ENCODE results near the gene FOXJ3.

FOXJ3 gene

DNA sequence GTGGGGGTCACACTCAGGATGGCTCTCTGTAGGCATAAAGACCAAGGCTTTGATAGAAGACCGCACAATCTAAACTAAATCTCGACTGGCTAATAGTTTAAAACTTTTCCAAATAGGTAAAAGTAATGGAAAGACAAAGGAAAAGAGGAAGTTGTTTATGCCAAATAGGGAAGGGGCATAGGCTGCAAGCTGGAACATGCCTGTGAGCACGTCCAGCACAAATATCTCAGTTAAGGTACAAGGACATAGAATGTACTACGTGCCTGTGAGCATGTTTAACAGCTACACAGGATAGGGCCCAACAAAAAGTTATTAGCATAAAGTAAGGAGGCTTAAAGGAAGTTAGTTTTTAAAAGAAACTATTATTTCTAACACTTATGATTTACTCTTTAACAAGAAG, 142.9 kb downstream of the FOXJ3 start:
- no peak for DNase-seq (ENCODE audit: low read depth, low spot score)
- TF ChIP-seq YY1 (IDR thresholded peaks at IDR 0.05; ENCODE audit: insufficient read depth, insufficient read length) (no peak), ZNF274 (IDR thresholded peaks at IDR 0.05; ENCODE audit: low read depth, low read length) (no peak), SUZ12 (IDR thresholded peaks at IDR 0.05; ENCODE audit: extremely low read depth, insufficient read depth, insufficient read length) (no peak)
- no peak overlapping the region for H3K9ac ChIP-seq (ENCODE audit: insufficient read length, low read depth)
- H3K36me3 ChIP-seq (ENCODE audit: insufficient read depth, insufficient read length, low read length), result peaks cover 74% of the 10 kb centered on the region
- H3K4me3 ChIP-seq (ENCODE audit: insufficient read length, low read depth), result no peak overlapping the region
- no peaks in the 10 kb centered on the region for H3K4me1 ChIP-seq (ENCODE audit: insufficient read depth, insufficient read length)
- no peaks in the 10 kb centered on the region for H3K27me3 ChIP-seq (ENCODE audit: insufficient read depth, insufficient read length)
- H3K9me3 ChIP-seq (ENCODE audit: insufficient read depth, low read length), result no peaks in the 10 kb centered on the region

- H3K9ac ChIP-seq (ENCODE audit: insufficient read length, low read depth), result no peak overlapping the region
- no peaks in the 10 kb centered on the region for H3K4me1 ChIP-seq (ENCODE audit: insufficient read depth, insufficient read length)
- H3K4me3 ChIP-seq (ENCODE audit: insufficient read length, low read depth), result no peak overlapping the region
- DNase-seq (ENCODE audit: low read depth, low spot score), result no peak
- peaks cover 70% of the 10 kb centered on the region for H3K36me3 ChIP-seq (ENCODE audit: insufficient read depth, insufficient read length, low read length)
- no peaks in the 10 kb centered on the region for H3K27me3 ChIP-seq (ENCODE audit: insufficient read depth, insufficient read length)
- TF ChIP-seq YY1 (IDR thresholded peaks at IDR 0.05; ENCODE audit: insufficient read depth, insufficient read length) (no peak), SUZ12 (IDR thresholded peaks at IDR 0.05; ENCODE audit: extremely low read depth, insufficient read depth, insufficient read length) (no peak), ZNF274 (IDR thresholded peaks at IDR 0.05; ENCODE audit: low read depth, low read length) (no peak)
- H3K9me3 ChIP-seq (ENCODE audit: insufficient read depth, low read length), result no peaks in the 10 kb centered on the region
These were observed 143.7 kb downstream of the FOXJ3 start for GRCh38 chr1:42191319-42191718.

- TF ChIP-seq ZNF274 (IDR thresholded peaks at IDR 0.05; ENCODE audit: low read depth, low read length) (no peak), SUZ12 (IDR thresholded peaks at IDR 0.05; ENCODE audit: extremely low read depth, insufficient read depth, insufficient read length) (no peak), YY1 (IDR thresholded peaks at IDR 0.05; ENCODE audit: insufficient read depth, insufficient read length) (no peak)
- H3K9ac ChIP-seq (ENCODE audit: insufficient read length, low read depth), result no peak overlapping the region
- H3K27me3 ChIP-seq (ENCODE audit: insufficient read depth, insufficient read length), result no peaks in the 10 kb centered on the region
- H3K9me3 ChIP-seq (ENCODE audit: insufficient read depth, low read length), result no peaks in the 10 kb centered on the region
- peaks cover 68% of the 10 kb centered on the region for H3K36me3 ChIP-seq (ENCODE audit: insufficient read depth, insufficient read length, low read length)
- H3K4me1 ChIP-seq (ENCODE audit: insufficient read depth, insufficient read length), result no peaks in the 10 kb centered on the region
- no peak for DNase-seq (ENCODE audit: low read depth, low spot score)
- no peak overlapping the region for H3K4me3 ChIP-seq (ENCODE audit: insufficient read length, low read depth)
These were observed 144.8 kb downstream of the FOXJ3 start for GRCh38 chr1:42189931-42190853.

DNA sequence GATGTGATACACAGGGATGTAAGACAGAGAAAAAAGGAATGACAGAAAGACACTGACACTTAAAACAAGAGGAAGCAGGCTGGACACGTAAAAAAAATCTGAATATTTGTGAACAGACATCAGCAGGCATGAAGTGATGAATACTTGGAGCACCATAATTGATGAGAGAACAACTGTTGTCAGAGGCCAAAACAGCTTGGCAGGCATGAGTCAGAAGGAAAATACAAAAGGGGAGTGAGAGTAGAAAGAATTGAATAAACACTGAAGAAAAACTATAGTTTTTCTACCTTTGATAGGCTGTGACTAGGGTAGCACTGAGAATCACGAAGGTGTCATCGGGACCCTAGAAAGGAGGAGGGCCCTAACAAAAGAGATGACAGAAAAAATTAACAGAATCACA, 148.9 kb downstream of the FOXJ3 start:
- peaks cover 67% of the 10 kb centered on the region for H3K36me3 ChIP-seq (ENCODE audit: insufficient read depth, insufficient read length, low read length)
- no peak for TF ChIP-seq ZNF274 (IDR thresholded peaks at IDR 0.05; ENCODE audit: low read depth, low read length)
- TF ChIP-seq YY1 (IDR thresholded peaks at IDR 0.05; ENCODE audit: insufficient read depth, insufficient read length), result no peak
- no peak for TF ChIP-seq SUZ12 (IDR thresholded peaks at IDR 0.05; ENCODE audit: extremely low read depth, insufficient read depth, insufficient read length)
- H3K4me3 ChIP-seq (ENCODE audit: insufficient read length, low read depth), result no peak overlapping the region
- no peaks in the 10 kb centered on the region for H3K4me1 ChIP-seq (ENCODE audit: insufficient read depth, insufficient read length)
- no peaks in the 10 kb centered on the region for H3K27me3 ChIP-seq (ENCODE audit: insufficient read depth, insufficient read length)
- no peak for DNase-seq (ENCODE audit: low read depth, low spot score)
- no peaks in the 10 kb centered on the region for H3K9me3 ChIP-seq (ENCODE audit: insufficient read depth, low read length)
- no peak overlapping the region for H3K9ac ChIP-seq (ENCODE audit: insufficient read length, low read depth)

GRCh38 chr1:42184616-42185015, 150.4 kb downstream of the FOXJ3 start:
- H3K36me3 ChIP-seq (ENCODE audit: insufficient read depth, insufficient read length, low read length), result peaks cover 61% of the 10 kb centered on the region
- no peaks in the 10 kb centered on the region for H3K27me3 ChIP-seq (ENCODE audit: insufficient read depth, insufficient read length)
- no peak for DNase-seq (ENCODE audit: low read depth, low spot score)
- TF ChIP-seq ZNF274 (IDR thresholded peaks at IDR 0.05; ENCODE audit: low read depth, low read length) (no peak), SUZ12 (IDR thresholded peaks at IDR 0.05; ENCODE audit: extremely low read depth, insufficient read depth, insufficient read length) (no peak), YY1 (IDR thresholded peaks at IDR 0.05; ENCODE audit: insufficient read depth, insufficient read length) (no peak)
- H3K9ac ChIP-seq (ENCODE audit: insufficient read length, low read depth), result no peak overlapping the region
- H3K9me3 ChIP-seq (ENCODE audit: insufficient read depth, low read length), result no peaks in the 10 kb centered on the region
- H3K4me1 ChIP-seq (ENCODE audit: insufficient read depth, insufficient read length), result no peaks in the 10 kb centered on the region
- H3K4me3 ChIP-seq (ENCODE audit: insufficient read length, low read depth), result no peak overlapping the region

- no peaks in the 10 kb centered on the region for H3K27me3 ChIP-seq (ENCODE audit: insufficient read depth, insufficient read length)
These were observed 151.1 kb downstream of the FOXJ3 start for GRCh38 chr1:42183957-42184268.

GRCh38 chr1:42183210-42183956, 151.7 kb downstream of the FOXJ3 start:
- no peak for TF ChIP-seq SUZ12 (IDR thresholded peaks at IDR 0.05; ENCODE audit: extremely low read depth, insufficient read depth, insufficient read length)
- no peak for TF ChIP-seq ZNF274 (IDR thresholded peaks at IDR 0.05; ENCODE audit: low read depth, low read length)
- TF ChIP-seq YY1 (IDR thresholded peaks at IDR 0.05; ENCODE audit: insufficient read depth, insufficient read length), result no peak
- Histone ChIP-seq H3K4me3 (ENCODE audit: insufficient read length, low read depth) (no peak overlapping the region), H3K4me1 (ENCODE audit: insufficient read depth, insufficient read length) (no peaks in the 10 kb centered on the region), H3K9ac (ENCODE audit: insufficient read length, low read depth) (no peak overlapping the region), H3K27me3 (ENCODE audit: insufficient read depth, insufficient read length) (no peaks in the 10 kb centered on the region), H3K36me3 (ENCODE audit: insufficient read depth, insufficient read length, low read length) (peaks cover 57% of the 10 kb centered on the region), H3K9me3 (ENCODE audit: insufficient read depth, low read length) (no peaks in the 10 kb centered on the region)
- no peak for DNase-seq (ENCODE audit: low read depth, low spot score)

More at GRCh38 chr1:42183957-42184268, 151.1 kb downstream of the FOXJ3 start:
- Histone ChIP-seq H3K36me3 (ENCODE audit: insufficient read depth, insufficient read length, low read length) (peaks cover 60% of the 10 kb centered on the region), H3K4me1 (ENCODE audit: insufficient read depth, insufficient read length) (no peaks in the 10 kb centered on the region), H3K9ac (ENCODE audit: insufficient read length, low read depth) (no peak overlapping the region), H3K9me3 (ENCODE audit: insufficient read depth, low read length) (no peaks in the 10 kb centered on the region), H3K4me3 (ENCODE audit: insufficient read length, low read depth) (no peak overlapping the region)
- DNase-seq (ENCODE audit: low read depth, low spot score), result no peak
- TF ChIP-seq YY1 (IDR thresholded peaks at IDR 0.05; ENCODE audit: insufficient read depth, insufficient read length), result no peak
- TF ChIP-seq ZNF274 (IDR thresholded peaks at IDR 0.05; ENCODE audit: low read depth, low read length), result no peak
- TF ChIP-seq SUZ12 (IDR thresholded peaks at IDR 0.05; ENCODE audit: extremely low read depth, insufficient read depth, insufficient read length), result no peak
